ENCODE measurements around the gene PCSK4.
A peak's percentile ranks its signal among the peaks of the same experiment; 100 is the strongest.
"Not testable (repeated sequence)": the region's sequence is repeated elsewhere in the genome, so short reads cannot be mapped to it uniquely, and the experiment has no call there.

PCSK4 gene

GRCh38 chr19:1441022-1441426 is 49.1 kb downstream of the PCSK4 start:
- peaks cover 32% of the 10 kb centered on the region for H3K36me3 Mint-ChIP-seq (ENCODE audit: low read depth)
- peaks cover 6% of the 10 kb centered on the region for H3K27me3 Mint-ChIP-seq (ENCODE audit: low read depth)

GRCh38 chr19:1440418-1440801 is 49.7 kb downstream of the PCSK4 start:
- no peaks in the 10 kb centered on the region for H3K4me1 Mint-ChIP-seq
- H3K9me3 Mint-ChIP-seq = no peaks in the 10 kb centered on the region
- no peak for TF ChIP-seq CTCF (IDR thresholded peaks at IDR 0.05; ENCODE audit: unreplicated experiment in 3 of 3)
- H3K36me3 Mint-ChIP-seq (ENCODE audit: low read depth) = peaks cover 36% of the 10 kb centered on the region
- H3K4me3 Mint-ChIP-seq = peak overlapping the region; percentile 98 to 99 (median 99)
- peaks cover 6% of the 10 kb centered on the region for H3K27me3 Mint-ChIP-seq (ENCODE audit: low read depth)
- no peak overlapping the region for H3K27ac Mint-ChIP-seq

More at GRCh38 chr19:1441022-1441426, 49.1 kb downstream of the PCSK4 start:
- H3K27ac Mint-ChIP-seq = no peak overlapping the region
- TF ChIP-seq CTCF (IDR thresholded peaks at IDR 0.05; ENCODE audit: unreplicated experiment in 3 of 3) = no peak
- no peaks in the 10 kb centered on the region for H3K9me3 Mint-ChIP-seq
- no peaks in the 10 kb centered on the region for H3K4me1 Mint-ChIP-seq
- peak overlapping the region; percentile 98 to 99 (median 99) for H3K4me3 Mint-ChIP-seq

- not testable (repeated sequence) for H3K9me3 Mint-ChIP-seq; H3K4me1 Mint-ChIP-seq; H3K27me3 Mint-ChIP-seq (ENCODE audit: low read depth)
- Mint-ChIP-seq H3K27ac (peak overlapping the region in 2 of 3 experiments; percentile 74 to 99), H3K4me3 (peak overlapping the region; percentile 98 to 99 (median 99)), H3K36me3 (ENCODE audit: low read depth) (peaks cover 39% of the 10 kb centered on the region)
Measured at GRCh38 chr19:1439525-1440417, 50.4 kb downstream of the PCSK4 start.

GRCh38 chr19:1438933-1439354 is 51.2 kb downstream of the PCSK4 start:
- peaks cover 39% of the 10 kb centered on the region for H3K36me3 Mint-ChIP-seq (ENCODE audit: low read depth)
- no peaks in the 10 kb centered on the region for H3K9me3 Mint-ChIP-seq

GRCh38 chr19:1438035-1438932 is 51.9 kb downstream of the PCSK4 start, which contains the start of gene RPS15:
RPS15 (plus strand) TSS chr19:1438396; CDS start chr19:1438426, 30 bp downstream.
- Mint-ChIP-seq H3K36me3 (ENCODE audit: low read depth) (peaks cover 39% of the 10 kb centered on the region), H3K27me3 (ENCODE audit: low read depth) (no peaks in the 10 kb centered on the region), H3K9me3 (no peaks in the 10 kb centered on the region), H3K4me3 (peak within 1 kb of the TSS; percentile 98 to 99 (median 99)), H3K27ac (peak within 1 kb of the TSS; percentile 94 to 99 (median 98)), H3K4me1 (no peaks in the 10 kb centered on the region)
- TF ChIP-seq CTCF (IDR thresholded peaks at IDR 0.05; ENCODE audit: unreplicated experiment in 3 of 3) = peak; percentile 87 to 93 (median 89)

More at GRCh38 chr19:1438933-1439354, 51.2 kb downstream of the PCSK4 start:
- Mint-ChIP-seq H3K27ac (peak overlapping the region; percentile 87 to 99 (median 94)), H3K27me3 (ENCODE audit: low read depth) (no peaks in the 10 kb centered on the region), H3K4me3 (peak overlapping the region; percentile 98 to 99 (median 99)), H3K4me1 (no peaks in the 10 kb centered on the region)
- no peak for TF ChIP-seq CTCF (IDR thresholded peaks at IDR 0.05; ENCODE audit: unreplicated experiment in 3 of 3)

GRCh38 chr19:1437609-1438008 is 52.5 kb downstream of the PCSK4 start:
- Mint-ChIP-seq H3K4me3 (peak overlapping the region; percentile 98 to 99 (median 99)), H3K27ac (peak overlapping the region; percentile 94 to 99 (median 98)), H3K4me1 (no peaks in the 10 kb centered on the region), H3K27me3 (ENCODE audit: low read depth) (no peaks in the 10 kb centered on the region), H3K36me3 (ENCODE audit: low read depth) (peaks cover 36% of the 10 kb centered on the region), H3K9me3 (no peaks in the 10 kb centered on the region)
- no peak for TF ChIP-seq CTCF (IDR thresholded peaks at IDR 0.05; ENCODE audit: unreplicated experiment in 3 of 3)
